Measurements from ENCODE around the gene PUM1.

Gene PUM1

GRCh38 chr1:30905403-30905802 is 160.1 kb downstream of the PUM1 start:
- no peak overlapping the region for H3K4me3 ChIP-seq (ENCODE audit: low read depth, low read length)
- in situ Hi-C loops (cut with HindIII; ENCODE audit: low sequenced_read_pairs): loop anchor here (25.0 kb wide), 1 partner anchor 1668 kb away; the partner anchor contains the start of genes MECR and PTPRU
- TF ChIP-seq CTCF (IDR thresholded peaks at IDR 0.05; ENCODE audit: low read depth, low read length): no peak
- DNase-seq (ENCODE audit: low read depth, low spot score): no peak

GRCh38 chr1:30904962-30905335 is 160.6 kb downstream of the PUM1 start:
- DNase-seq (ENCODE audit: low read depth, low spot score): no peak
- TF ChIP-seq CTCF (IDR thresholded peaks at IDR 0.05; ENCODE audit: low read depth, low read length): no peak
- in situ Hi-C loops (cut with HindIII; ENCODE audit: low sequenced_read_pairs): loop anchor here (25.0 kb wide), 1 partner anchor 1668 kb away; the partner anchor contains the start of genes MECR and PTPRU

GRCh38 chr1:30904191-30904961 is 161.1 kb downstream of the PUM1 start:
- no peak overlapping the region for H3K4me3 ChIP-seq (ENCODE audit: low read depth, low read length)
- in situ Hi-C loops (cut with HindIII; ENCODE audit: low sequenced_read_pairs): loop anchor here (25.0 kb wide), 1 partner anchor 1667 kb away; the partner anchor contains the start of genes MECR and PTPRU
- DNase-seq (ENCODE audit: low read depth, low spot score): no peak

More at GRCh38 chr1:30904962-30905335, 160.6 kb downstream of the PUM1 start:
- H3K4me3 ChIP-seq (ENCODE audit: low read depth, low read length): no peak overlapping the region

GRCh38 chr1:30903343-30904034 is 162.0 kb downstream of the PUM1 start:
- H3K4me3 ChIP-seq (ENCODE audit: low read depth, low read length): no peak overlapping the region
- in situ Hi-C loops (cut with HindIII; ENCODE audit: low sequenced_read_pairs): loop anchor here (25.0 kb wide), 1 partner anchor 1666 kb away; the partner anchor contains the start of genes MECR and PTPRU
- TF ChIP-seq CTCF (IDR thresholded peaks at IDR 0.05; ENCODE audit: low read depth, low read length): no peak
- no peak for DNase-seq (ENCODE audit: low read depth, low spot score)

More at GRCh38 chr1:30904191-30904961, 161.1 kb downstream of the PUM1 start:
- no peak for TF ChIP-seq CTCF (IDR thresholded peaks at IDR 0.05; ENCODE audit: low read depth, low read length)

- DNase-seq (ENCODE audit: low read depth, low spot score): no peak
- no peak for TF ChIP-seq CTCF (IDR thresholded peaks at IDR 0.05; ENCODE audit: low read depth, low read length)
- H3K4me3 ChIP-seq (ENCODE audit: low read depth, low read length): no peak overlapping the region
- in situ Hi-C loops (cut with HindIII; ENCODE audit: low sequenced_read_pairs): loop anchor here (25.0 kb wide), 1 partner anchor 1665 kb away; the partner anchor contains the start of genes MECR and PTPRU
These were observed 162.8 kb downstream of the PUM1 start for GRCh38 chr1:30902593-30903290.
